ENCODE measurements around the gene FAM98B. TPM values are rescaled to one million over a fixed set of nuclear protein-coding genes. Genes with fewer than 3 reads are reported as not detected.

FAM98B gene
- total RNA-seq, 4 donors from 2014 or later, result 12.1 to 36.0 (median 13.3) TPM

- TF ChIP-seq CTCF (IDR thresholded peaks at IDR 0.05; ENCODE audit: low read depth), result no peak
Measured at GRCh38 chr15:38534691-38535090, 80.8 kb downstream of the FAM98B start.

- TF ChIP-seq CTCF (IDR thresholded peaks at IDR 0.05; ENCODE audit: low read depth), result no peak
Measured at GRCh38 chr15:38535491-38536200, 81.7 kb downstream of the FAM98B start.

- TF ChIP-seq CTCF (IDR thresholded peaks at IDR 0.05; ENCODE audit: low read depth), result no peak
Measured at GRCh38 chr15:38536201-38536676, 82.3 kb downstream of the FAM98B start.

Other genes starting within 250 kb of the FAM98B start
- gene SPRED1, start 201.3 kb upstream of the FAM98B start, total RNA-seq, result 10 to 100 TPM; 22.2 to 41.7 (median 29.8) TPM
- gene RASGRP1, start 110.7 kb downstream of the FAM98B start, total RNA-seq, result 1 to 10 TPM in 3 of 4 donors, under 1 TPM in 1; 0.94 to 2.9 (median 1.8) TPM

All from subcutaneous adipose tissue (tissue), 4 donors.